Measurements from ENCODE around the gene LOXL1. TPM values are rescaled to one million over a fixed set of nuclear protein-coding genes. Genes with fewer than 3 reads are reported as not detected.

The LOXL1 gene
- polyA plus RNA-seq, 1 of the 3 experiments (the other 2 are of a cell fraction) = 50.3 TPM

DNA sequence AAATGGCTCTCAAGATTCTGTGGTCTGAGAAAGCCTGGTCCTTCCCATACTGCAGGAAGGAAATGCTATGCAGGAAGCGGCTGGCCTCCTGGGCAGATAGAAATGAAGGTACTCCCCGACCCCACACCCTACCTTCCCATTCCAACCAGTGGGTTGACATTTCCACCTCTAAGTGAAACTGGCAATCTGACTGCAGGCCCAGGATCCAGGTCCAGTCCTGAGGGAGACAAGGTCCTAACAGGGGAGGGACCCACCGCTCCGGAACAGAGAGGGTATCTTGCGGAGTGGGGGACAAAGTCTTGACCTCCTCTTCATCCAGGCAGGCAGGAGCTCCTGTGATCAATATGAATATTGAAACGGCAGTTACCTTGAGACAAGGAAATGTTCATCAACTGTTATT lies 6.6 kb upstream of the LOXL1 start:
- peaks cover 0 to 24% of the 10 kb centered on the region in 2 experiments for H3K36me3 ChIP-seq (replicated peaks in 1 of 2; ENCODE audit: control insufficient read depth in 1 of 2, insufficient read depth in 2 of 2, low read length in 1 of 2)
- H2AFZ ChIP-seq (ENCODE audit: low read depth) = no peak overlapping the region
- peaks cover 29 to 47% of the 10 kb centered on the region in 2 experiments; a peak in 3 of 4 replicates for H3K4me1 ChIP-seq (ENCODE audit: control insufficient read depth in 1 of 2, insufficient read depth in 2 of 2, low read depth in 1 of 2, low read length in 1 of 2)
- H4K20me1 ChIP-seq (ENCODE audit: insufficient read depth) = no peaks in the 10 kb centered on the region
- H3K9me2 ChIP-seq = no peaks in the 10 kb centered on the region
- TF ChIP-seq FOSL2 (IDR thresholded peaks at IDR 0.05; ENCODE audit: borderline replicate concordance, low read depth) (no peak), MXI1 (IDR thresholded peaks at IDR 0.05; ENCODE audit: low read depth, low read length) (no peak), POLR2AphosphoS5 (IDR thresholded peaks at IDR 0.05; ENCODE audit: low read depth, low read length) (no peak)
- TF ChIP-seq, protein P1, sequence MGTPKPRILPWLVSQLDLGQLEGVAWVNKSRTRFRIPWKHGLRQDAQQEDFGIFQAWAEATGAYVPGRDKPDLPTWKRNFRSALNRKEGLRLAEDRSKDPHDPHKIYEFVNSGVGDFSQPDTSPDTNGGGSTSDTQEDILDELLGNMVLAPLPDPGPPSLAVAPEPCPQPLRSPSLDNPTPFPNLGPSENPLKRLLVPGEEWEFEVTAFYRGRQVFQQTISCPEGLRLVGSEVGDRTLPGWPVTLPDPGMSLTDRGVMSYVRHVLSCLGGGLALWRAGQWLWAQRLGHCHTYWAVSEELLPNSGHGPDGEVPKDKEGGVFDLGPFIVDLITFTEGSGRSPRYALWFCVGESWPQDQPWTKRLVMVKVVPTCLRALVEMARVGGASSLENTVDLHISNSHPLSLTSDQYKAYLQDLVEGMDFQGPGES (IDR thresholded peaks at IDR 0.05; ENCODE audit: low read depth, low read length) = no peak
- H3K9ac ChIP-seq = no peak overlapping the region
- no peak overlapping the region for H3K27ac ChIP-seq (ENCODE audit: low read depth in 2 of 2, low read length in 1 of 2)
- H3K4me3 ChIP-seq (ENCODE audit: low read depth in 2 of 2, low read length in 1 of 2) = no peak overlapping the region
- ChIA-PET CTCF (interaction anchor here (1.3 to 5.9 kb wide), 2 partner anchors 10 to 17 kb away, joined by 4 to 51 read pairs; no protein-coding TSS in a partner anchor), POLR2A (no interaction called here)
- H3K27me3 ChIP-seq (ENCODE audit: insufficient read depth) = no peaks in the 10 kb centered on the region
- 87% methylated on average over 2 of the region's 6 CpGs for WGBS (ENCODE audit: low lambda C conversion rate)
- no peak for DNase-seq
- H3K4me2 ChIP-seq = no peak overlapping the region
- H3K9me3 ChIP-seq = no peaks in the 10 kb centered on the region
- peaks cover 42% of the 10 kb centered on the region for H3K79me2 ChIP-seq (ENCODE audit: insufficient read depth)
- peaks cover 32% of the 10 kb centered on the region for H3F3A ChIP-seq (replicated peaks; ENCODE audit: insufficient read depth)

DNA sequence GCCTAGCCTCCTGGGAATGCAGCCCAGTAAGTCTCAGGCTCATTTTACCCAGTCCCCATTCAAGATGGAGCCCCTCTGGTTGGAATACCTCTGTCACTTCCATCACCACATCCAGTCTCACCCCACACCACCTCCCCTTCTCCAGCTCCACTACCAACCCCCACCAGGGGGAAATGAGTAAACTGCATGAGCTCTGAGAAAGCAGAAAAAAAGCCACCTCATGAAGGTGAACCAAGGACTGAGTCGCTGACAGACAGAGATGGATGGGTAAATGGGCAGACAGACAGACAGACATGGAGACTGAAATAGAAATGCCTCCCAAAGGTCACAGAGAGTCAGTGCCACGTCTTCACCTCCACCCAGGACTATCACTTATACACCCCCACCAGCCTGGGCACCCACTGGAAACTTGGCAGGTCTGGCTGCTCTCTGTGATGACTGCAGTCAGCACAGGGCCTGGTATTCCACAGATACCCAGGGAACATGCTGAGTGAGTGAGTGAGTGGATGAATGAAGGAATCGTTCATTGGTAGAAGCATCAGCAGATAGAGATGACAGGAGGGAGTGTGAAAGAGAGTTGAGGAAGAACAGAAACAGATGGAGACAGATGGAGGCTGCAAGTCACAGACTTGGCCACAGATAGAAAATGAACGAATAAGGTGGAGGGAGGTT lies 4.9 kb upstream of the LOXL1 start:
- peaks cover 31 to 50% of the 10 kb centered on the region in 2 experiments; a peak in 3 of 4 replicates for H3K4me1 ChIP-seq (ENCODE audit: control insufficient read depth in 1 of 2, insufficient read depth in 2 of 2, low read depth in 1 of 2, low read length in 1 of 2)
- peak overlapping the region; percentile 73 for H3K9ac ChIP-seq
- H4K20me1 ChIP-seq (ENCODE audit: insufficient read depth) = no peaks in the 10 kb centered on the region
- TF ChIP-seq SMC3 (IDR thresholded peaks at IDR 0.05; ENCODE audit: low read depth, low read length) (no peak), RAD21 (IDR thresholded peaks at IDR 0.05; ENCODE audit: low read length) (no peak), YY1 (IDR thresholded peaks at IDR 0.05; ENCODE audit: low read depth) (peak; percentile 42; the same call in 1 of the 2 replicates), TCF12 (IDR thresholded peaks at IDR 0.05) (peak; percentile 18)
- TF ChIP-seq, protein P2, sequence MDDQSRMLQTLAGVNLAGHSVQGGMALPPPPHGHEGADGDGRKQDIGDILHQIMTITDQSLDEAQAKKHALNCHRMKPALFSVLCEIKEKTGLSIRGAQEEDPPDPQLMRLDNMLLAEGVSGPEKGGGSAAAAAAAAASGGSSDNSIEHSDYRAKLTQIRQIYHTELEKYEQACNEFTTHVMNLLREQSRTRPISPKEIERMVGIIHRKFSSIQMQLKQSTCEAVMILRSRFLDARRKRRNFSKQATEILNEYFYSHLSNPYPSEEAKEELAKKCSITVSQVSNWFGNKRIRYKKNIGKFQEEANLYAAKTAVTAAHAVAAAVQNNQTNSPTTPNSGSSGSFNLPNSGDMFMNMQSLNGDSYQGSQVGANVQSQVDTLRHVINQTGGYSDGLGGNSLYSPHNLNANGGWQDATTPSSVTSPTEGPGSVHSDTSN (IDR thresholded peaks at IDR 0.05) = peak; percentile 81
- H3F3A ChIP-seq (replicated peaks; ENCODE audit: insufficient read depth) = peaks cover 37% of the 10 kb centered on the region
- H3K27ac ChIP-seq (ENCODE audit: low read depth in 2 of 2, low read length in 1 of 2) = peak overlapping the region in 1 of 2 experiments; percentile 93; a peak in 2 of 4 replicates
- no peaks in the 10 kb centered on the region for H3K9me3 ChIP-seq
- ChIA-PET POLR2A (no interaction called here), CTCF (interaction anchor here (1.1 to 5.9 kb wide), 3 partner anchors 12 to 217 kb away, joined by 3 to 51 read pairs (median 4); no protein-coding TSS in a partner anchor)
- peak overlapping the region; percentile 31; the same call in 1 of the 2 replicates for H2AFZ ChIP-seq (ENCODE audit: low read depth)
- DNase-seq = no peak
- no peaks in the 10 kb centered on the region for H3K9me2 ChIP-seq
- peaks cover 56% of the 10 kb centered on the region for H3K79me2 ChIP-seq (ENCODE audit: insufficient read depth)
- peaks cover 0 to 12% of the 10 kb centered on the region in 2 experiments for H3K36me3 ChIP-seq (replicated peaks in 1 of 2; ENCODE audit: control insufficient read depth in 1 of 2, insufficient read depth in 2 of 2, low read length in 1 of 2)
- no peaks in the 10 kb centered on the region for H3K27me3 ChIP-seq (ENCODE audit: insufficient read depth)
- peak overlapping the region; percentile 82 for H3K4me2 ChIP-seq
- 38% methylated on average over 4 of the region's 4 CpGs for WGBS (ENCODE audit: low lambda C conversion rate)
- no peak overlapping the region for H3K4me3 ChIP-seq (ENCODE audit: low read depth in 2 of 2, low read length in 1 of 2)
